Hepatocyte (in vitro differentiated cells): ENCODE results near the gene FBXO41. TPM values are rescaled to one million over a fixed set of nuclear protein-coding genes. Genes with fewer than 3 reads are reported as not detected.

Experiments
- DNase-seq: peaks from one replicate; pipeline ENCODE4 v3.0.0-alpha.2; 2016; ENCODE audit warnings: low spot score
- H2AFZ ChIP-seq: fragments of 200-600 bp; sonication (generic); 2 replicates; pipeline ENCODE4 v1.6.0; 2016; ENCODE audit warnings: antibody characterized with exemption, mild to moderate bottlenecking
- H3K27ac ChIP-seq: fragments of 200-600 bp; sonication (generic); 2 replicates; pipeline ENCODE4 v1.5.1; 2016; ENCODE audit warnings: mild to moderate bottlenecking
- H3K27me3 ChIP-seq: fragments of 200-600 bp; sonication (generic); 2 replicates; pipeline ENCODE4 v1.6.1; 2016
- H3K36me3 ChIP-seq: fragments of 200-600 bp; sonication (generic); replicated peaks from 2 replicates; pipeline ENCODE4 v1.5.1; 2016; ENCODE audit warnings: low read depth; ENCODE audit not compliant: insufficient read depth
- H3K4me1 ChIP-seq: fragments of 200-600 bp; sonication (generic); 2 replicates; pipeline ENCODE4 v1.5.1; 2016; ENCODE audit warnings: mild to moderate bottlenecking, moderate library complexity; ENCODE audit not compliant: insufficient read depth
- H3K4me2 ChIP-seq: fragments of 200-600 bp; sonication (generic); 2 replicates; pipeline ENCODE4 v1.6.0; 2016
- H3K4me3 ChIP-seq: fragments of 200-600 bp; sonication (generic); 2 replicates; pipeline ENCODE4 v1.5.1; 2016; ENCODE audit warnings: mild to moderate bottlenecking
- H3K79me2 ChIP-seq: fragments of 200-600 bp; sonication (generic); 2 replicates; pipeline ENCODE4 v1.6.0; 2017; ENCODE audit warnings: mild to moderate bottlenecking
- H3K9me2 ChIP-seq: fragments of 200-600 bp; sonication (generic); replicated peaks from 2 replicates; pipeline ENCODE4 v1.6.0; 2017; ENCODE audit warnings: mild to moderate bottlenecking; ENCODE audit not compliant: insufficient read depth
- H3K9me3 ChIP-seq: fragments of 200-600 bp; sonication (generic); 2 replicates; pipeline ENCODE4 v1.5.1; 2016; ENCODE audit warnings: low read depth, mild to moderate bottlenecking
- H4K20me1 ChIP-seq: fragments of 200-600 bp; sonication (generic); 2 replicates; pipeline ENCODE4 v1.6.0; 2016; ENCODE audit warnings: mild to moderate bottlenecking; ENCODE audit not compliant: insufficient read depth, poor library complexity, severe bottlenecking
- CTCF ChIP-seq: fragments of 200-600 bp; sonication (generic); IDR thresholded peaks from 2 replicates; pipeline ENCODE4 v1.5.1; 2016; ENCODE audit warnings: antibody characterized with exemption, mild to moderate bottlenecking; ENCODE audit not compliant: poor library complexity
- EZH2 ChIP-seq: fragments of 200-600 bp; sonication (generic); IDR thresholded peaks from 2 replicates; pipeline ENCODE4 v1.6.1; 2016; ENCODE audit warnings: antibody characterized with exemption, mild to moderate bottlenecking, borderline replicate concordance
- EZH2phosphoT487 ChIP-seq: fragments of 200-600 bp; sonication (generic); IDR thresholded peaks from one replicate; pipeline ENCODE4 v1.6.1; 2018; ENCODE audit warnings: antibody characterized with exemption, mild to moderate bottlenecking, low read depth, moderate library complexity; ENCODE audit not compliant: unreplicated experiment, severe bottlenecking
- WGBS: methylation state at CpG from one replicate; pipeline ENCODE4 v1.1.6; 2016; ENCODE audit warnings: low lambda C conversion rate; ENCODE audit errors: missing lambda C conversion rate; 5-methylcytosine and 5-hydroxymethylcytosine counted together
- polyA plus RNA-seq: library from polyadenylated mRNA; unstranded; fragments of >200 nt; fragmentation: Nextera tagmentation; extraction: Ambion mirVana; gene quantifications from 2 replicates; pipeline ENCODE4 v1.2.1, GENCODE V29; 2016
- total RNA-seq: library from RNA; depleted of rRNA; stranded (reverse); fragments of >200 nt; gene quantifications from 2 replicates; pipeline ENCODE4 v1.2.3, GENCODE V29; 2014

FBXO41 gene
- total and polyA plus RNA-seq, 2 experiments from 2014 or later: 1.2 to 2.1 TPM

GRCh38 chr2:73295751-73296400 is 11.6 kb upstream of the FBXO41 start:
- Histone ChIP-seq H3K27me3 (peaks cover 98% of the 10 kb centered on the region), H3K9me2 (no peaks in the 10 kb centered on the region), H3K79me2 (no peaks in the 10 kb centered on the region), H2AFZ (no peak overlapping the region), H3K9me3 (no peaks in the 10 kb centered on the region), H3K4me1 (no peaks in the 10 kb centered on the region), H3K36me3 (no peaks in the 10 kb centered on the region), H3K27ac (no peak overlapping the region), H3K4me2 (no peak overlapping the region), H4K20me1 (no peaks in the 10 kb centered on the region), H3K4me3 (no peak overlapping the region)
- no peak for TF ChIP-seq EZH2phosphoT487
- WGBS: 42% methylated on average over 5 of the region's 5 CpGs
- no peak for DNase-seq

DNA sequence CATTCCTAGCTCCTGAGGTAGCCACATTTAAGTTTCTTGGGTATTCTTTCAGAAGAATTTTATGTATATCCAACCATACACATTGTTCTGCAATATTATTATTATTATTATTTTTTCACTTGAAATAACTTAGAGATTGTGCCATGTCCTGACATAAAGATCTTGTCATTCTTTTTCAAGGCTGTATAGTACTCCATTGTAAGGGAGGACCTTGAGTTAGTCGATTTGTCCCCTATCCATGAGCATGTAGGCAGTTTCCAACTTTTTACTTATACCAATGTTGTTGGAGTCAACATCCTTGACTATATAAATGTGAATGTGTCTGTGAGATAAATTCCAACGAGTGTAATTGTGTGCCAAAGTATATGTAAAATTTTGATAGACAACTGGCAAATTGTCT is 10.0 kb upstream of the FBXO41 start:
- H4K20me1 ChIP-seq: no peaks in the 10 kb centered on the region
- TF ChIP-seq EZH2 (no peak), EZH2phosphoT487 (no peak), CTCF (no peak)
- DNase-seq: no peak
- no peak overlapping the region for H3K4me3 ChIP-seq
- no peaks in the 10 kb centered on the region for H3K4me1 ChIP-seq
- no peak overlapping the region for H3K27ac ChIP-seq
- H3K9me3 ChIP-seq: no peaks in the 10 kb centered on the region
- H3K27me3 ChIP-seq: peaks cover 98% of the 10 kb centered on the region
- no peak overlapping the region for H2AFZ ChIP-seq
- WGBS: 87% methylated on average over 2 of the region's 2 CpGs
- H3K36me3 ChIP-seq: no peaks in the 10 kb centered on the region
- no peaks in the 10 kb centered on the region for H3K9me2 ChIP-seq
- H3K79me2 ChIP-seq: no peaks in the 10 kb centered on the region
- no peak overlapping the region for H3K4me2 ChIP-seq

GRCh38 chr2:73293534-73294171 is 9.4 kb upstream of the FBXO41 start, which contains the start of gene EGR4:
EGR4 (minus strand) TSS chr2:73293548; CDS start chr2:73293317, 231 bp downstream.
- H3K27ac ChIP-seq: no peak within 1 kb of the TSS
- no peak for TF ChIP-seq CTCF
- TF ChIP-seq EZH2: peak; percentile 78
- no peaks in the 10 kb centered on the region for H3K9me2 ChIP-seq
- no peaks in the 10 kb centered on the region for H3K79me2 ChIP-seq
- peak within 1 kb of the TSS; percentile 92 for H3K4me2 ChIP-seq
- no peaks in the 10 kb centered on the region for H3K9me3 ChIP-seq
- DNase-seq: peak; percentile 65
- no peaks in the 10 kb centered on the region for H3K36me3 ChIP-seq
- H4K20me1 ChIP-seq: no peaks in the 10 kb centered on the region
- H3K4me1 ChIP-seq: no peaks in the 10 kb centered on the region
- peak within 1 kb of the TSS; percentile 1 for H2AFZ ChIP-seq
- H3K4me3 ChIP-seq: peak within 1 kb of the TSS; percentile 3
- H3K27me3 ChIP-seq: peaks cover 100% of the 10 kb centered on the region
- WGBS: 2% methylated on average over 43 of the region's 45 CpGs

DNA sequence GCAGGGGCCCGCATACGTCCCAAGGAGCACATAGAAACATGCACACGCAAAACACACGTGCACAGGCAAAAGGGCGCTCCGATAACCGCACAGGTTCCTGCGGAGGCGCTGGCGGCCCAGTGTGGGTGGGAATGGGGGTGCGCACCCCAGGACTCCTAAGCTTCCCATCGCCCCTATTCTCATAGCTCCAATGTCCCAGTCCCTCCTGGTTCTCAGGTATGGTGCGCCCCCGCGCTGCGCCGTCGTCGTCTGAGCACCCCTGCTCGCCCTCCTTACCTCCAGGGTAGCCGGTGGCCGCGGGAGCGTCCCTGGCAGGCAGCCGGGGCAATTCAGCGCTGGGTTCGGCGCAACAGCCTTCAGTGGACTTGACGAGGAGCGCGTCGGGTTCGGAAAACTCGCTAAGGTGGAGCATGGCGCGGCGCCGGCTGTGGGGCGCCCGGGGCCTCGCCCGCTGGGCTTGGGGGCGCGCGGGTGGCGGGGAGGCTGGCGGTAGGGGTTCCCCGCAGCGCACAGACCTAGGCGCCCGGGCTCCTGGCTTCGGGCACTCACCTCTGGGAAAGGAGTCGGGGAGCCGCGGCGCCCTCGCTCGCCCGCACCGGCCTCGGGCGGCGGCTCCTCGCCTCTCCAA is 8.7 kb upstream of the FBXO41 start:
- Histone ChIP-seq H3K4me1 (no peaks in the 10 kb centered on the region), H3K27ac (no peak overlapping the region), H3K9me3 (no peaks in the 10 kb centered on the region), H2AFZ (peak overlapping the region; percentile 1), H4K20me1 (no peaks in the 10 kb centered on the region), H3K36me3 (no peaks in the 10 kb centered on the region), H3K4me3 (peak overlapping the region; percentile 3), H3K9me2 (no peaks in the 10 kb centered on the region), H3K27me3 (peaks cover 99% of the 10 kb centered on the region), H3K79me2 (no peaks in the 10 kb centered on the region), H3K4me2 (peak overlapping the region; percentile 92)
- WGBS: 10% methylated on average over 33 of the region's 64 CpGs
- no peak for TF ChIP-seq CTCF
- peak; percentile 22 for TF ChIP-seq EZH2phosphoT487
- TF ChIP-seq EZH2: peak; percentile 84
- no peak for DNase-seq
